GM12878 (cell line): ENCODE measurements around the gene SCAMP4. TPM values are rescaled to one million over a fixed set of nuclear protein-coding genes. Genes with fewer than 3 reads are reported as not detected.
A peak's percentile ranks its signal among the peaks of the same experiment; 100 is the strongest.

Source experiments
- ATAC-seq: fragments of 200-7000 bp; cut with Tn5 transposase; 3 replicates; pipeline ENCODE4 v1.9.1; 2020; ENCODE audit warnings: mild to moderate bottlenecking, moderate library complexity
- BruUV-seq: library from RNA; stranded (reverse); fragments of 400-500 nt; replicated peaks from 2 replicates; lab custom pipeline; 2021; lab: Mats Ljungman, UMichigan
- CTCF ChIA-PET: fragments of 300-600 bp; sonication (Branson Sonifier 250); formaldehyde crosslinking; extraction: SDS; loops from one replicate; lab custom pipeline; 2021; ENCODE audit warnings: inconsistent platforms; lab: Yijun Ruan, JAX
- POLR2A ChIA-PET: fragments of 350-600 bp; formaldehyde crosslinking; extraction: SDS; loops from one replicate; lab custom pipeline; 2021; ENCODE audit warnings: inconsistent platforms; lab: Charles Lee
- RAD21 ChIA-PET: fragments of 300-600 bp; sonication (Branson Sonifier 250); formaldehyde crosslinking; loops from one replicate; lab custom pipeline; 2023; ENCODE audit warnings: antibody characterized with exemption; ENCODE audit not compliant: unreplicated experiment; lab: Charles Lee
- SMC1A ChIA-PET: fragments of 300-600 bp; sonication (Branson Sonifier 250); formaldehyde crosslinking; loops from one replicate; lab custom pipeline; 2023; ENCODE audit not compliant: unreplicated experiment, uncharacterized antibody; lab: Charles Lee
- DNase-seq: peaks from one replicate; pipeline ENCODE4 v3.0.0-alpha.2; 2011; ENCODE audit warnings: low read depth, low spot score
- FAIRE-seq: peaks from 3 replicates; lab custom pipeline; 2011; peaks lifted over from hg19 to GRCh38; lab: Jason Lieb, UNC
- H2AFZ ChIP-seq: 2 replicates; pipeline ENCODE4 v1.6.0; 2011; ENCODE audit warnings: low read depth, low read length, control low read depth; ENCODE audit not compliant: control insufficient read depth
- H3K27ac ChIP-seq: 2 replicates; pipeline ENCODE4 v1.5.1; 2011; ENCODE audit warnings: control low read depth; ENCODE audit not compliant: control insufficient read depth, insufficient read depth
- H3K27me3 ChIP-seq, 2 experiments: replicated peaks in 1 of 2; 2 replicates each; pipeline versions ENCODE4 v1.6.0 to v1.6.1; 2011; ENCODE audit warnings: low read length in 1 of 2; ENCODE audit not compliant: control insufficient read depth in 2 of 2, insufficient read depth in 2 of 2
- H3K36me3 ChIP-seq, 2 experiments: 2 replicates each; pipeline ENCODE4 v1.5.1; 2011; ENCODE audit warnings: low read length in 1 of 2; ENCODE audit not compliant: control insufficient read depth in 2 of 2, insufficient read depth in 2 of 2
- H3K4me1 ChIP-seq: 2 replicates; pipeline ENCODE4 v1.6.1; 2011; ENCODE audit warnings: mild to moderate bottlenecking, low read length, moderate library complexity, mixed read lengths; ENCODE audit not compliant: control insufficient read depth, insufficient read depth
- H3K4me2 ChIP-seq: 2 replicates; pipeline ENCODE4 v1.6.0; 2011; ENCODE audit warnings: control low read depth; ENCODE audit not compliant: control insufficient read depth, insufficient read depth
- H3K4me3 ChIP-seq: fragments of 200-600 bp; sonication (generic); 2 replicates; pipeline ENCODE4 v1.5.1; 2016
- H3K79me2 ChIP-seq: 2 replicates; pipeline ENCODE4 v1.6.0; 2011; ENCODE audit warnings: low read length; ENCODE audit not compliant: control insufficient read depth, insufficient read depth
- H3K9ac ChIP-seq: 2 replicates; pipeline ENCODE4 v1.8.0; 2011; ENCODE audit warnings: low read length, control low read depth, mixed read lengths; ENCODE audit not compliant: control insufficient read depth, insufficient read depth
- H3K9me3 ChIP-seq: replicated peaks from 3 replicates; pipeline ENCODE4 v1.5.1; 2011; ENCODE audit warnings: mild to moderate bottlenecking, low read length; ENCODE audit not compliant: control insufficient read depth, insufficient read depth
- H4K20me1 ChIP-seq: 2 replicates; pipeline ENCODE4 v1.6.0; 2011; ENCODE audit not compliant: control insufficient read depth, insufficient read depth
- BHLHE40 ChIP-seq, 2 experiments: fragments of 450-650 bp in 1 of 2; IDR thresholded peaks; 2 replicates each; pipeline ENCODE4 v1.6.1; 2011 to 2017; ENCODE audit warnings: low read depth in 2 of 2, borderline replicate concordance in 1 of 2, improper control_type of control experiment in 1 of 2, low read length in 1 of 2, mild to moderate bottlenecking in 1 of 2
- CREM ChIP-seq: IDR thresholded peaks from 2 replicates; pipeline ENCODE4 v1.6.1; 2014; ENCODE audit warnings: antibody characterized with exemption, low read depth
- IKZF2 ChIP-seq, 2 experiments: fragments of 450-650 bp; IDR thresholded peaks; 2 replicates each; pipeline ENCODE4 v1.6.1; 2017; ENCODE audit warnings: mild to moderate bottlenecking in 2 of 2, moderate library complexity in 2 of 2
- JUND ChIP-seq: IDR thresholded peaks from 2 replicates; pipeline ENCODE4 v1.6.1; 2012; ENCODE audit warnings: low read depth, mild to moderate bottlenecking, low read length, improper control_type of control experiment, moderate library complexity
- KAT2A ChIP-seq: conservative IDR thresholded peaks from 2 replicates; pipeline ENCODE4 v1.6.1; 2011; ENCODE audit warnings: low read depth, low read length; ENCODE audit not compliant: control insufficient read depth
- MYC ChIP-seq: IDR thresholded peaks from 2 replicates; pipeline ENCODE4 v1.6.1; 2011; ENCODE audit warnings: mild to moderate bottlenecking, low read length, moderate library complexity, inconsistent platforms; ENCODE audit not compliant: insufficient read depth, insufficient replicate concordance, insufficient read length, severe bottlenecking
- NFYB ChIP-seq: IDR thresholded peaks from 2 replicates; pipeline ENCODE4 v1.6.1; 2011; ENCODE audit warnings: low read depth, mild to moderate bottlenecking, low read length, improper control_type of control experiment, moderate library complexity; ENCODE audit not compliant: insufficient read depth
- PKNOX1 ChIP-seq: fragments of 450-650 bp; IDR thresholded peaks from 2 replicates; pipeline ENCODE4 v1.6.1; 2016; ENCODE audit warnings: mild to moderate bottlenecking
- POLR2A ChIP-seq: IDR thresholded peaks from 2 replicates; pipeline ENCODE4 v1.6.1; 2011; ENCODE audit warnings: low read depth, mild to moderate bottlenecking, low read length
- POLR2AphosphoS5 ChIP-seq: IDR thresholded peaks from 2 replicates; pipeline ENCODE4 v1.6.1; 2011; ENCODE audit warnings: mild to moderate bottlenecking, low read length, inconsistent platforms
- RELA ChIP-seq: fragments of 450-650 bp; IDR thresholded peaks from 2 replicates; pipeline ENCODE4 v1.8.0; 2014; ENCODE audit warnings: borderline replicate concordance; ENCODE audit not compliant: partially characterized antibody
- SPI1 ChIP-seq: IDR thresholded peaks from 2 replicates; pipeline ENCODE4 v1.6.1; 2011; ENCODE audit warnings: low read depth, mild to moderate bottlenecking, low read length, moderate library complexity, borderline replicate concordance; ENCODE audit not compliant: insufficient read depth
- SREBF1 ChIP-seq: IDR thresholded peaks from 2 replicates; pipeline ENCODE4 v1.6.1; 2012; ENCODE audit warnings: mild to moderate bottlenecking, low read length
- ZBTB11 ChIP-seq: fragments of 450-650 bp; formaldehyde crosslinking; IDR thresholded peaks from 2 replicates; pipeline ENCODE4 v1.5.0; 2022; ENCODE audit warnings: mild to moderate bottlenecking, missing genetic modification characterization
- ZBTB33 ChIP-seq: fragments of 450-650 bp; IDR thresholded peaks from 2 replicates; pipeline ENCODE4 v1.6.1; 2017; ENCODE audit warnings: mild to moderate bottlenecking
- ZSCAN29 ChIP-seq: fragments of 450-650 bp; IDR thresholded peaks from 2 replicates; pipeline ENCODE4 v1.6.1; 2017; ENCODE audit warnings: mild to moderate bottlenecking, moderate library complexity
- WGBS: methylation state at CpG from one replicate; pipeline ENCODE4 v1.1.6; 2016; ENCODE audit warnings: low lambda C conversion rate; ENCODE audit not compliant: insufficient replicate concordance, insufficient coverage; ENCODE audit errors: missing lambda C conversion rate; 5-methylcytosine and 5-hydroxymethylcytosine counted together
- in situ Hi-C: fragments of 300-500 bp; cut with MboI; formaldehyde crosslinking; loops from 9 replicates; pipeline ENCODE4 v1.14.3; 2018; ENCODE audit warnings: mixed read lengths
- intact Hi-C: fragments of 100-400 bp; cut with micrococcal nuclease; formaldehyde crosslinking; loops from one replicate; pipeline ENCODE4 v1.14.2; 2022; ENCODE audit not compliant: unreplicated experiment
- polyA plus RNA-seq, 11 experiments: library from polyadenylated mRNA; depleted of rRNA in 4 of 11; unstranded in 6 of 11; stranded (reverse) in 5 of 11; fragments of >200 nt; fragmentation: Nextera tagmentation in 4 of 11; fragmentation: Illumina TruSeq in 1 of 11; extraction: Ambion mirVana in 4 of 11; extraction: Trizol in 1 of 11; gene quantifications; 1 replicate in 1 of 11; 2 replicates in 10 of 11; pipeline versions ENCODE4 v1.2.1 to v1.2.3, GENCODE V29; 2011 to 2016; ENCODE audit warnings: inconsistent platforms in 2 of 11, missing spikeins in 2 of 11, low read depth in 1 of 11
- total RNA-seq, 4 experiments: library from RNA; depleted of rRNA in 3 of 4; stranded (reverse); fragments of >200 nt in 3 of 4; fragmentation: Illumina TruSeq in 1 of 4; extraction: Trizol in 1 of 4; gene quantifications; 2 replicates each; pipeline versions ENCODE4 v1.2.1 to v1.2.3, GENCODE V29; 2013 to 2021

SCAMP4 gene
- total and polyA plus RNA-seq, 10 of the 15 experiments (the other 5 are each of a cell fraction or from before 2014, with no cell fraction given), result 0.63 to 34.7 (median 12.8) TPM

- ChIA-PET CTCF (interaction anchor here (1.1 to 1.7 kb wide), 2 partner anchors 15 to 57 kb away, joined by 3 to 4 read pairs; no protein-coding TSS in a partner anchor), POLR2A (no interaction called here), SMC1A (no interaction called here), RAD21 (no interaction called here)
- Histone ChIP-seq H3K9ac (no peak overlapping the region), H2AFZ (no peak overlapping the region), H3K36me3 (peaks cover 0 to 4% of the 10 kb centered on the region in 2 experiments; a peak in 2 of 4 replicates), H3K27me3 (no peaks in the 10 kb centered on the region), H3K27ac (no peak overlapping the region), H3K79me2 (peaks cover 77% of the 10 kb centered on the region), H3K4me2 (peak overlapping the region; percentile 3; the same call in 1 of the 2 replicates), H3K9me3 (no peaks in the 10 kb centered on the region; the same call in 2 of the 3 replicates), H3K4me3 (no peak overlapping the region; the same call in 1 of the 2 replicates), H4K20me1 (peaks cover 5% of the 10 kb centered on the region; the same call in 1 of the 2 replicates), H3K4me1 (peaks cover 5% of the 10 kb centered on the region)
- no peak for DNase-seq
- ATAC-seq, result no peak
- no peak for FAIRE-seq
- intact Hi-C loops, result no loop called here
- in situ Hi-C loops, result no loop called here
- 84% methylated on average over 29 of the region's 30 CpGs for WGBS
- BruUV-seq, result no TSS peak
- no peak for TF ChIP-seq CREM
- no peak for TF ChIP-seq ZBTB11 (CRISPR knock-in tag)
- no peak for TF ChIP-seq JUND
- TF ChIP-seq POLR2AphosphoS5, result no peak
- no peak for TF ChIP-seq ZBTB33
- no peak for TF ChIP-seq ZSCAN29
- no peak for TF ChIP-seq PKNOX1
- TF ChIP-seq SPI1, result no peak
- no peak for TF ChIP-seq KAT2A
- no peak for TF ChIP-seq NFYB
- TF ChIP-seq POLR2A, result no peak
- no peak for TF ChIP-seq RELA
- no peak for TF ChIP-seq MYC
- TF ChIP-seq BHLHE40 (IDR thresholded peaks at IDR 0.05; ENCODE audit: borderline replicate concordance in 1 of 2, low read depth in 2 of 2, low read length in 1 of 2), result no peak
- no peak for TF ChIP-seq IKZF2 (IDR thresholded peaks at IDR 0.05)
- TF ChIP-seq SREBF1, result no peak
Observed at GRCh38 chr19:1944916-1945561, 39.8 kb downstream of the SCAMP4 start.
